Measurements from ENCODE around the gene C3orf70.
"Not testable (repeated sequence)": the region's sequence is repeated elsewhere in the genome, so short reads cannot be mapped to it uniquely, and the experiment has no call there.

The C3orf70 gene

GRCh38 chr3:185151101-185151963 is 1.5 kb downstream of the C3orf70 start:
- DNase-seq (ENCODE audit: low read depth in 2 of 2), result no peak

GRCh38 chr3:185150561-185150960 is 2.3 kb downstream of the C3orf70 start:
- no peak for DNase-seq (ENCODE audit: low read depth in 2 of 2)

- DNase-seq (ENCODE audit: low read depth in 2 of 2), result no peak
Measured at GRCh38 chr3:185149591-185149990, 3.3 kb downstream of the C3orf70 start.

- DNase-seq (ENCODE audit: low read depth in 2 of 2), result no peak
Measured at GRCh38 chr3:185145511-185145910, 7.3 kb downstream of the C3orf70 start.

- no peak for DNase-seq (ENCODE audit: low read depth in 2 of 2)
Measured at GRCh38 chr3:185144784-185145183, 8.1 kb downstream of the C3orf70 start.

GRCh38 chr3:185137821-185138220 is 15.0 kb downstream of the C3orf70 start:
- no peak for DNase-seq (ENCODE audit: low read depth in 2 of 2)

GRCh38 chr3:185134509-185134908 is 18.4 kb downstream of the C3orf70 start:
- no peak for DNase-seq (ENCODE audit: low read depth in 2 of 2)

GRCh38 chr3:185131602-185132256 is 21.1 kb downstream of the C3orf70 start:
- DNase-seq (ENCODE audit: low read depth in 2 of 2), result no peak

- no peak for DNase-seq (ENCODE audit: low read depth in 2 of 2)
Measured at GRCh38 chr3:185129083-185129482, 23.8 kb downstream of the C3orf70 start.

- DNase-seq (ENCODE audit: low read depth in 2 of 2), result no peak
Measured at GRCh38 chr3:185126201-185126600, 26.7 kb downstream of the C3orf70 start.

GRCh38 chr3:185120126-185120525 is 32.7 kb downstream of the C3orf70 start:
- DNase-seq (ENCODE audit: low read depth in 2 of 2), result no peak

- DNase-seq (ENCODE audit: low read depth in 2 of 2), result no peak
Measured at GRCh38 chr3:185115371-185115770, 37.5 kb downstream of the C3orf70 start.

GRCh38 chr3:185114756-185115155 is 38.1 kb downstream of the C3orf70 start:
- DNase-seq (ENCODE audit: low read depth in 2 of 2), result no peak

GRCh38 chr3:185112186-185112585 is 40.7 kb downstream of the C3orf70 start:
- DNase-seq (ENCODE audit: low read depth in 2 of 2), result no peak

GRCh38 chr3:185109012-185109411 is 43.8 kb downstream of the C3orf70 start:
- DNase-seq (ENCODE audit: low read depth in 2 of 2), result not testable (repeated sequence)

- DNase-seq (ENCODE audit: low read depth in 2 of 2), result not testable (repeated sequence)
Measured at GRCh38 chr3:185106256-185106890, 46.5 kb downstream of the C3orf70 start.

- DNase-seq (ENCODE audit: low read depth in 2 of 2), result no peak
Measured at GRCh38 chr3:185103359-185104127, 49.3 kb downstream of the C3orf70 start.

GRCh38 chr3:185094697-185095096 is 58.2 kb downstream of the C3orf70 start:
- no peak for DNase-seq (ENCODE audit: low read depth in 2 of 2)

GRCh38 chr3:185093116-185093515 is 59.7 kb downstream of the C3orf70 start:
- no peak for DNase-seq (ENCODE audit: low read depth in 2 of 2)

- no peak for DNase-seq (ENCODE audit: low read depth in 2 of 2)
Measured at GRCh38 chr3:185090811-185091210, 62.0 kb downstream of the C3orf70 start.

- no peak for DNase-seq (ENCODE audit: low read depth in 2 of 2)
Measured at GRCh38 chr3:185089751-185090150, 63.1 kb downstream of the C3orf70 start.

- DNase-seq (ENCODE audit: low read depth in 2 of 2), result no peak
Measured at GRCh38 chr3:185089343-185089742, 63.5 kb downstream of the C3orf70 start.

Data from stimulated activated CD4-positive, alpha-beta T cell treated with anti-CD3 and anti-CD28 coated beads, Interleukin-1b, Interleukin-23, amount 100 ng/mL, for 1 hour (primary cell).